Femur (tissue), 1 donor: Measurements from ENCODE around the gene ATP1B3.
"Not testable (repeated sequence)": the region's sequence is repeated elsewhere in the genome, so short reads cannot be mapped to it uniquely, and the experiment has no call there.

Source experiments
- DNase-seq: peaks from one replicate; pipeline ENCODE4 v3.0.0-alpha.2; 2017

ATP1B3 gene

GRCh38 chr3:141909408-141909807 lies 33.0 kb downstream of the ATP1B3 start:
- no peak for DNase-seq

GRCh38 chr3:141909986-141910385 lies 33.5 kb downstream of the ATP1B3 start:
- DNase-seq, result not testable (repeated sequence)

- no peak for DNase-seq
Measured at GRCh38 chr3:141913150-141913811, 36.8 kb downstream of the ATP1B3 start.

DNA sequence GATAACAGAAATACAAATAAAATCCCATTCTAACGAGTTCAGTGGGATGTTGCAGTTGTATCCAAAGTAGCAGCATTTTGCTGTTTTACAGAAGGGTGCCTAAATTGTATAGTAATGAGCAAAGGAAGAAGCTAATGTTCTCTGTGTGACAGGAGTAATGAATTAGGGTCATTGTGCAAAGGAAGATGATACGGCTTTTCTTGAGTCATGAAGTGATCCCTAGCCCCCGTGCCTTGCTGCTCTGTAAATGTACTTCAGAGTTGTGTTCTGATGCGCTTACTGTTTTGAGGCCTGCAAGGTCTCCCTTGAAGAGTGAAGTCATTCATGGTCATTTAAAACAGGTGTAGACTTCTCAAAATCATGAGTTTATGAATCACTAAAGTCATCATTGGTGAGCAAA lies 37.9 kb downstream of the ATP1B3 start:
- DNase-seq, result no peak

- DNase-seq, result no peak
Measured at GRCh38 chr3:141915016-141915415, 38.6 kb downstream of the ATP1B3 start.

DNA sequence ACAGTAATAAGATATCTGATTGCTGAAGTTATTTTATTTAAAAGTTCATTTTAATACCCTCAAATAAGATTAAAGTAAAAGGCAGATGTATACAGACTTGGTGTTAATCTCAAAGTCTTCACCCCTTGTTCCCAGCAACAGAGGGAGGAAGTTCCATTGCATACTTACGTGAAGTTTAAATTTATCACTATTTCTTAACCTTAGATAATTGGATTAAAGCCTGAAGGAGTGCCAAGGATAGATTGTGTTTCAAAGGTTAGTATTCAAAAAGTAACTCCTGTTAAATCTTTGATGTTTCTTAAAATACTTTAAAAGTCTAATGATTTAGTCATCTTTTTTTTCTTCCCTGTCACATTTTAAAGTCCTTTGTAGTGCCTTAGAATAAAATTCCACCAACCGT lies 39.3 kb downstream of the ATP1B3 start:
- DNase-seq, result no peak

DNA sequence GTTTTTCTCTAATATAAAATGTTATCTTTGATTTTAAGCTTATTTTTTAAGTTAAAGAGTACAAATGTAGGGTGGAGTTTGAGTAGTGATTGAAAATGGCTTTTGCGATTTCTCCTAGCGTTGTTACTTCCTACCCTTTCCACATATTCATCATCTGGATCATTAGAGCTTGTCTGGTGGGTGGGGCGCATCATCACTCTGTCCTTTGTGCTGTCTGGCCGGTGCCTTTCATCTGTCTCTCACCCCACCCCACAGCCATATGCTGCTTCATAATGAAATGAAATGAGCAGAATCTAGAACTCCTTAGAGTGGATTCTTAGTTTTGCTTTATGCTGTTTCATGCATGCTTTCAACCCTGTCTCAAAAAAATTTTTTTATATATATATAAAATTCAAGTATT lies 44.3 kb downstream of the ATP1B3 start:
- DNase-seq, result no peak

DNA sequence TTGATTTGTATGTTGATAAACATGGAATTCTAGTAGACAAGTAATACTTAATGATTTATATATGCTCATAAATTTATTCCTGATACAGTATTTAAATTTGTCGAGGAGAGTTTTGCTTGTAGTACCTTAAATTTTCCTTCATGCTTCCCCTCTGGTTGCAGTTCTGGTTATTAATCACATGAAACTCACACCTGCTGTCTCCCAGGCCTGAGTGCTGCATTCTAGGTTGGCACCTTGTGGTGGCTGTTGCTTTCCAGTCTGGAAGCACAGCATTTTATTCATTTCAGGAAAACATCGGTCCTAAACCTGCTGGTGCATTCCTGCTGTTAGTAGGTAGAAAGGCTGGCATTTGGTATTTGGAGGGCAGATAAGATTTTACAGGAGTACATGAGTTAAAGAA lies 44.9 kb downstream of the ATP1B3 start:
- no peak for DNase-seq

GRCh38 chr3:141925677-141926076 lies 49.2 kb downstream of the ATP1B3 start:
- not testable (repeated sequence) for DNase-seq

GRCh38 chr3:141926929-141927328 lies 50.5 kb downstream of the ATP1B3 start:
- DNase-seq, result no peak

DNA sequence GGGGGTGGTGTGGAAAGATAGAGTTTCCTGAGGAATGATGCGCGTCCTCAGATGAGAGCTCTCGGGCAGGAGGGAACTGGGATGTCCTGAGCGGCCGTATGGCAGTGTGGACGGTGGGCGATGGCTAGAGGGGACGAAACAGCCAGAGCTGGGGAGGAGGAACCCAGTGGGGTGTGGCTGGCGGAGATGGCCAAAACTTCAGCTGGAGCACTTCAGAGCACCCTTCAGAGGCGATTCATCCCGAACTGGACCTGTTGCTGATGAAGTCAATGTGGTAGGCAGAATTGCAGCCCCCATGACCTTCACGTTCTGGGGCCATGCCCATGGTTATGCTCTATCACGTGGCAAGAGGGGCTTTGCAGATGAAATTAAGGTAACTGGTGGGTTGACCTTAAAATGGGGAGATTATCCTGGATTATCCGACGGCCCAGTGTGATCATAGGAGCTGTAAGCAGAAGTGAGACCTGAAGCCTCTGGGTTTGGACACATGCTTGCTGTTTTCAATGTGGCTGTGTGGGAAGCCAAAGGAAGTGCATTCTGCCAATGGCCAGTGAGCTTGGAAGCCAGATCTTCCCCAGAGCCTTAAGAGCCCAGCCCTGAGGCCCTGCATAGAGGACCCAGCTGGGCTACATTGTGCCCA lies 52.3 kb downstream of the ATP1B3 start:
- DNase-seq, result no peak

GRCh38 chr3:141929341-141929995 lies 53.0 kb downstream of the ATP1B3 start:
- DNase-seq, result no peak

- no peak for DNase-seq
Measured at GRCh38 chr3:141930801-141931200, 54.4 kb downstream of the ATP1B3 start.

GRCh38 chr3:141933421-141934300 lies 57.2 kb downstream of the ATP1B3 start:
- DNase-seq, result peak; percentile 51

DNA sequence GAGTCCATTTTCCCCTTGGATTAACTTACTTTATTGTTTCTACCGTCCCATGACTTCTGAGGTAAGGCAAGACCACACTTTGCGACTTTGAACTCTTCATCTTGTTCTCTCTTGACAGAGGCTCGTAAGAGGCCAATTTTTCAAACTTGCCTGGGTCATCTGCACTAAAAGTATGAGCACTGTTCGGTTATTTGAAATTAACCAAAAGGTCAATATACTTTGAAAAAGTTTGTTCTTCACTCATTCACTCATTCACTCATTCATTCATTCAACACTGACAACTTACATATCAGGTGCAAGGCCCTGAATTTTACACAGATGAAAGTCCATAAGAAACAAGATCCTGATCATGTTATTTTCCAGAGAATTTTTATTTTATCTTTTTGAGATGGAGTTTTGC lies 57.9 kb downstream of the ATP1B3 start:
- DNase-seq, result no peak

GRCh38 chr3:141938011-141938500 lies 61.6 kb downstream of the ATP1B3 start:
- DNase-seq, result no peak

- no peak for DNase-seq
Measured at GRCh38 chr3:141939759-141940158, 63.3 kb downstream of the ATP1B3 start.

- peak; percentile 41 for DNase-seq
Measured at GRCh38 chr3:141940194-141940776, 63.8 kb downstream of the ATP1B3 start.

- no peak for DNase-seq
Measured at GRCh38 chr3:141941093-141941492, 64.7 kb downstream of the ATP1B3 start.

GRCh38 chr3:141942006-141942405 lies 65.6 kb downstream of the ATP1B3 start:
- DNase-seq, result no peak

GRCh38 chr3:141945726-141946485 lies 69.5 kb downstream of the ATP1B3 start:
- peak; percentile 42 for DNase-seq

- DNase-seq, result no peak
Measured at GRCh38 chr3:141949399-141949798, 73.0 kb downstream of the ATP1B3 start.
